ENCODE data around the gene GLRX. TPM values are rescaled to one million over a fixed set of nuclear protein-coding genes. Genes with fewer than 3 reads are reported as not detected.

Gene GLRX
- total RNA-seq, 6 experiments from 2014 or later = 139 to 183 (median 150) TPM

DNA sequence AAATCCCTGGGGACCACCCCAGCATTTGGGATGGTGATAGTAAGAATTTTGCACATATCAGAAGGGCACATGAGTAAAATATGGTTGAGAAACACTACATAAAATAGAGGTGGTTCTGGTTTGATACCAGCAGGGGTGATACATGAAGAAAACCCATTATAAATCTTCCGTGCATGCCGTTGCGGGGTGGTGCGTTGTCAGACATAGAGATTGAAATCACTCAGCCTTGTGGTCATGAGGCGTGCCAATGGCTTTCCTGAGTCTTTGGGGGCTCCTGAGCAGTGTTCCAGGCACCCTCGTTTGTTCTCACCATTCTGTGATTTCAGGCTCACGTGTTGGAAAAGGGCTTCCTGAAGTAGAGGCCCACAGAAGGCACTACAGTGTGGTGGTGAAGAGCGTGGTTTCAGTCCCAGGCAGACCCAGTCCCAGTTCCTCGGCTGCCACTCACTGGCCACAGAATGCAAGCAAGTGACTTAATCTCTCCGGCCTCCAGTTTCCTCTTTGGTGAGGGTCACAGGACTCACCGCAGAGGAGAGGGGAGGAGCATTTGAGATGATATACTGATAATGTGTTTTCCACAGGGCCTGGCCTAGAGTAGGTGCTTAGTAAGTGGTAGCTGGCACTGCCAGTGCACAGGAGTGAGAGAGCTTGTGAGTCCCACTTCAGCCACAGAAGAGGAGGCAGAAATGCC is 20.5 kb upstream of the GLRX start:
- TF ChIP-seq CTCF (IDR thresholded peaks at IDR 0.05) = peak; percentile 34
- Mint-ChIP-seq H3K9me3 (no peaks in the 10 kb centered on the region), H3K27ac (peak overlapping the region; percentile 88), H3K4me1 (ENCODE audit: low read depth) (peaks cover 69% of the 10 kb centered on the region), H3K36me3 (ENCODE audit: low read depth) (no peaks in the 10 kb centered on the region), H3K27me3 (ENCODE audit: insufficient read depth) (no peaks in the 10 kb centered on the region; the same call in 1 of the 2 replicates), H3K4me3 (peak overlapping the region; percentile 31)
- DNase-seq = peak; percentile 72

GRCh38 chr5:95841914-95842812 is 19.6 kb upstream of the GLRX start:
- DNase-seq = peak; percentile 64
- no peak for TF ChIP-seq CTCF (IDR thresholded peaks at IDR 0.05)
- H3K27me3 Mint-ChIP-seq (ENCODE audit: insufficient read depth) = no peaks in the 10 kb centered on the region; the same call in 1 of the 2 replicates
- no peaks in the 10 kb centered on the region for H3K9me3 Mint-ChIP-seq
- H3K4me3 Mint-ChIP-seq = no peak overlapping the region; the same call in 1 of the 2 replicates
- no peaks in the 10 kb centered on the region for H3K36me3 Mint-ChIP-seq (ENCODE audit: low read depth)
- H3K4me1 Mint-ChIP-seq (ENCODE audit: low read depth) = peaks cover 71% of the 10 kb centered on the region
- peak overlapping the region; percentile 79 for H3K27ac Mint-ChIP-seq

- Mint-ChIP-seq H3K9me3 (no peaks in the 10 kb centered on the region), H3K36me3 (ENCODE audit: low read depth) (no peaks in the 10 kb centered on the region), H3K4me1 (ENCODE audit: low read depth) (peaks cover 70% of the 10 kb centered on the region), H3K27ac (peak overlapping the region; percentile 79; the same call in 1 of the 2 replicates), H3K4me3 (no peak overlapping the region), H3K27me3 (ENCODE audit: insufficient read depth) (no peaks in the 10 kb centered on the region; the same call in 1 of the 2 replicates)
- DNase-seq = no peak
- TF ChIP-seq CTCF (IDR thresholded peaks at IDR 0.05) = no peak
Measured at GRCh38 chr5:95840956-95841705, 18.6 kb upstream of the GLRX start.

DNA sequence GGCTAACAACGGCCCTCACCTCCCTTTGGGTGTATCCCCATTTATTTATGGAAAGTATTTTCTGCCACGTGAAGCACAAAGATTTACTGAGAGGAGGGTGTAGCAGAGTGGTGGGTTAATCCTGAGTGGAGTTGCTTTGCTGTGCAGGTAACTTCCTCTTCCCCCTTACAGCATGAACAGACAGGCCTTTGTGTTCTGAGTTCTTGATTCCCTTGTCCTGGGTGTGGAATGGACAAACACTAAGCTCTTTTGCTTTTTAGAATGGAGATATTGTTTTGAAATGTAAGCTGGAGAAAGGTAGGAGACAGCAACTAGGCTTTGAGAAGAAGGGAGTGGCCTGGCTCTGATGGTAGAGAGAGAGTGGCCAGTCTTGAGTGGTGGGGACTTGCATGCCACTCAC is 17.1 kb upstream of the GLRX start:
- Mint-ChIP-seq H3K27ac (no peak overlapping the region; the same call in 1 of the 2 replicates), H3K36me3 (ENCODE audit: low read depth) (no peaks in the 10 kb centered on the region), H3K4me1 (ENCODE audit: low read depth) (peaks cover 71% of the 10 kb centered on the region), H3K27me3 (ENCODE audit: insufficient read depth) (no peaks in the 10 kb centered on the region; the same call in 1 of the 2 replicates), H3K4me3 (no peak overlapping the region), H3K9me3 (no peaks in the 10 kb centered on the region)
- TF ChIP-seq CTCF (IDR thresholded peaks at IDR 0.05) = no peak
- DNase-seq = no peak

DNA sequence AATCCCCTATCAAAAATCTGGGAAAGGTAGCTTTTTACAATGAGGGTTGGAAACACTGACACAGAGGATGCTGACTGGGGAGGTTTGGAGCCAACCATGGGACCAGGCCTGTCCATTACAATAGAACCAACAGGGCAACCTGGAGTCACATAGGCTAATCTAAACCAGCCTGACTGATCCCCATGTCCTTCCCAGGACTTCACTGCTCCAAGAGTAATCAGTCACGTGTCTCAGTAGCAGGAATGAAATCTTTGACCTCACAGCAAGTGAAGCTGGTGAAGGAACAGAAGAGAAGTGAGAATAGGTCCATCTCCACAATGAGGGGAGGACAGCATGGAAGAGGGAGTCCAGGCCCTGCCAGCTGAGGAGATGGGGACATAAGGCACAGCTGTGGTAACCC is 16.0 kb upstream of the GLRX start:
- TF ChIP-seq CTCF (IDR thresholded peaks at IDR 0.05) = no peak
- Mint-ChIP-seq H3K9me3 (no peaks in the 10 kb centered on the region), H3K4me1 (ENCODE audit: low read depth) (peaks cover 71% of the 10 kb centered on the region), H3K27me3 (ENCODE audit: insufficient read depth) (no peaks in the 10 kb centered on the region; the same call in 1 of the 2 replicates), H3K36me3 (ENCODE audit: low read depth) (no peaks in the 10 kb centered on the region), H3K4me3 (no peak overlapping the region), H3K27ac (no peak overlapping the region)
- no peak for DNase-seq

Data from HFFc6 (cell line).